Right kidney (tissue), 1 donor: ENCODE measurements around the gene HSD17B12.
A peak's percentile ranks its signal among the peaks of the same experiment; 100 is the strongest.
"Not testable (repeated sequence)": the region's sequence is repeated elsewhere in the genome, so short reads cannot be mapped to it uniquely, and the experiment has no call there.

Source experiments
- DNase-seq: peaks from one replicate; pipeline ENCODE4 v3.0.0-alpha.2; 2016

The HSD17B12 gene

GRCh38 chr11:43738600-43739409 is 58.3 kb downstream of the HSD17B12 start:
- DNase-seq, result peak; percentile 26

GRCh38 chr11:43746670-43747069 is 66.1 kb downstream of the HSD17B12 start:
- no peak for DNase-seq

- no peak for DNase-seq
These were observed 66.7 kb downstream of the HSD17B12 start for GRCh38 chr11:43747130-43747802.

GRCh38 chr11:43748095-43748494 is 67.6 kb downstream of the HSD17B12 start:
- no peak for DNase-seq

GRCh38 chr11:43751726-43752125 is 71.2 kb downstream of the HSD17B12 start:
- no peak for DNase-seq

GRCh38 chr11:43756575-43756974 is 76.0 kb downstream of the HSD17B12 start:
- no peak for DNase-seq

GRCh38 chr11:43758927-43759326 is 78.4 kb downstream of the HSD17B12 start:
- DNase-seq, result no peak

GRCh38 chr11:43760902-43761301 is 80.4 kb downstream of the HSD17B12 start:
- DNase-seq, result no peak

- no peak for DNase-seq
These were observed 84.7 kb downstream of the HSD17B12 start for GRCh38 chr11:43765194-43765593.

GRCh38 chr11:43768654-43769053 is 88.1 kb downstream of the HSD17B12 start:
- DNase-seq, result not testable (repeated sequence)

GRCh38 chr11:43770173-43770572 is 89.6 kb downstream of the HSD17B12 start:
- DNase-seq, result no peak

GRCh38 chr11:43772733-43773132 is 92.2 kb downstream of the HSD17B12 start:
- no peak for DNase-seq

GRCh38 chr11:43774786-43775185 is 94.2 kb downstream of the HSD17B12 start:
- DNase-seq, result no peak

- DNase-seq, result no peak
These were observed 98.8 kb downstream of the HSD17B12 start for GRCh38 chr11:43779306-43779705.

GRCh38 chr11:43784301-43784700 is 103.8 kb downstream of the HSD17B12 start:
- DNase-seq, result peak; percentile 1

GRCh38 chr11:43784866-43785265 is 104.3 kb downstream of the HSD17B12 start:
- no peak for DNase-seq

GRCh38 chr11:43785318-43785717 is 104.8 kb downstream of the HSD17B12 start:
- no peak for DNase-seq

- DNase-seq, result no peak
These were observed 105.5 kb downstream of the HSD17B12 start for GRCh38 chr11:43786016-43786415.

GRCh38 chr11:43787824-43788223 is 107.3 kb downstream of the HSD17B12 start:
- DNase-seq, result no peak

GRCh38 chr11:43788421-43788820 is 107.9 kb downstream of the HSD17B12 start:
- DNase-seq, result no peak

GRCh38 chr11:43789700-43790443 is 109.3 kb downstream of the HSD17B12 start:
- no peak for DNase-seq

GRCh38 chr11:43790444-43790794 is 109.9 kb downstream of the HSD17B12 start:
- DNase-seq, result no peak

- no peak for DNase-seq
These were observed 116.8 kb downstream of the HSD17B12 start for GRCh38 chr11:43797337-43797736.
